ENCODE data around the gene ADK. TPM values are rescaled to one million over a fixed set of nuclear protein-coding genes. Genes with fewer than 3 reads are reported as not detected.

ADK gene
- total and polyA plus RNA-seq, 7 donors = 17.8 to 32.3 (median 23.6) TPM

DNA sequence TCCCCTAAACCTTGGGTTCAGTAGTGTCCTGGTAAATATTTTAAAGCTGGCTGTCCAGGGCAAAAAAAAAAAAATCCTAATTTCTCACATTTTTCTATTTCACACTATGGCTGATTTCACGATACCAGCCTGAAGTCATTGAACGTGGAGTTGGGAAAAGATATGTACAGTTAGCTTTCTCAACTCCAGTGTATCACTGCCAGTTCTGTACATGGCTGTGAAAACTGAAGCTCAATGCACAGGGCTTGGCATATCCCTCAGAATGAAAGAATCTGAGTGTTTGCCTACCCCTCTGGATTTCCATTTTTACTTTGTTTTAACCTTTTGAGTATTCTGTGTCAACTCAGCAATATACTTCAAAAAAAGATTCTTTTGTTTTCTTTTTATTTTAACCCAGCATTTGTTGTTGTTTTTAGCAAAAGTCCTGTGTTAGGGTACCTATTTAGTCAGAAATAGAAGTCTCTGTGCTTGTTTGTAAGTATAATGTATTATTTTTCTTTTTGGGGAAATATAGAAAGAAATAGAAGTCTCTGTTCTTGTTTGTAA lies 274.5 kb downstream of the ADK start:
- no peak for ATAC-seq
- Histone ChIP-seq H3K4me1 (no peaks in the 10 kb centered on the region), H3K9me3 (no peaks in the 10 kb centered on the region), H3K36me3 (ENCODE audit: insufficient read depth in 1 of 2, low read depth in 1 of 2) (no peaks in the 10 kb centered on the region), H3K27ac (no peak overlapping the region), H3K27me3 (ENCODE audit: insufficient read depth in 3 of 3, low read length in 2 of 3) (no peaks in the 10 kb centered on the region), H3K4me3 (no peak overlapping the region)
- 97 to 98% (median 97%) methylated on average over 2 of the region's 2 CpGs for WGBS, 3 donors
- DNase-seq = no peak
- intact Hi-C loops (cut with DNase I) = no loop called here
- TF ChIP-seq, protein P1, sequence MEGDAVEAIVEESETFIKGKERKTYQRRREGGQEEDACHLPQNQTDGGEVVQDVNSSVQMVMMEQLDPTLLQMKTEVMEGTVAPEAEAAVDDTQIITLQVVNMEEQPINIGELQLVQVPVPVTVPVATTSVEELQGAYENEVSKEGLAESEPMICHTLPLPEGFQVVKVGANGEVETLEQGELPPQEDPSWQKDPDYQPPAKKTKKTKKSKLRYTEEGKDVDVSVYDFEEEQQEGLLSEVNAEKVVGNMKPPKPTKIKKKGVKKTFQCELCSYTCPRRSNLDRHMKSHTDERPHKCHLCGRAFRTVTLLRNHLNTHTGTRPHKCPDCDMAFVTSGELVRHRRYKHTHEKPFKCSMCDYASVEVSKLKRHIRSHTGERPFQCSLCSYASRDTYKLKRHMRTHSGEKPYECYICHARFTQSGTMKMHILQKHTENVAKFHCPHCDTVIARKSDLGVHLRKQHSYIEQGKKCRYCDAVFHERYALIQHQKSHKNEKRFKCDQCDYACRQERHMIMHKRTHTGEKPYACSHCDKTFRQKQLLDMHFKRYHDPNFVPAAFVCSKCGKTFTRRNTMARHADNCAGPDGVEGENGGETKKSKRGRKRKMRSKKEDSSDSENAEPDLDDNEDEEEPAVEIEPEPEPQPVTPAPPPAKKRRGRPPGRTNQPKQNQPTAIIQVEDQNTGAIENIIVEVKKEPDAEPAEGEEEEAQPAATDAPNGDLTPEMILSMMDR (IDR thresholded peaks at IDR 0.05) = no peak

DNA sequence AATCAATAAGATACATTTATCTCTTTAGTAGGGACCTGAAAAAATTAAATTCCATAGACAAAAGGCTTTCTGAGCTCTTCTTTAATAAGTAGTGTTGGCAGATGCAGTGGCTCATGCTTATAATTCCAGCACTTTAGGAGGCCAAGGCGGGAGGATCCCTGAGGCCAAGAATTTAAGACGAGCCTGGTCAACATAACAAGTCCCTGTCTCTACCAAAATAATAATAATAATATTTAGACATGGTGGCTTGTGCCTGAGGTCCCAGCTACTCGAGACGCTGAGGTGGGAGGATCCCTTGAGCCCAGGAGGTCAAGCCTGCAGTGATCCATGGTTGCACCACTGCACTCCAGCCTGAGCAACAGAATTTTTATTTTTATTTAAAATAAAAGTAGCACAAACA lies 280.8 kb downstream of the ADK start:
- Histone ChIP-seq H3K27ac (no peak overlapping the region), H3K36me3 (ENCODE audit: insufficient read depth in 1 of 2, low read depth in 1 of 2) (no peaks in the 10 kb centered on the region), H3K4me3 (no peak overlapping the region), H3K27me3 (ENCODE audit: insufficient read depth in 3 of 3, low read length in 2 of 3) (no peaks in the 10 kb centered on the region), H3K9me3 (no peaks in the 10 kb centered on the region), H3K4me1 (no peaks in the 10 kb centered on the region)
- WGBS, 3 donors = 93 to 96% (median 96%) methylated on average over 4 of the region's 4 CpGs
- ATAC-seq (no peak), DNase-seq (no peak)
- TF ChIP-seq, protein P1 (IDR thresholded peaks at IDR 0.05) = no peak
- intact Hi-C loops (cut with DNase I) = loop anchor here in 1 of 2 donors (10.0 kb wide), 1 partner anchor 73 kb away; no protein-coding TSS in a partner anchor

DNA sequence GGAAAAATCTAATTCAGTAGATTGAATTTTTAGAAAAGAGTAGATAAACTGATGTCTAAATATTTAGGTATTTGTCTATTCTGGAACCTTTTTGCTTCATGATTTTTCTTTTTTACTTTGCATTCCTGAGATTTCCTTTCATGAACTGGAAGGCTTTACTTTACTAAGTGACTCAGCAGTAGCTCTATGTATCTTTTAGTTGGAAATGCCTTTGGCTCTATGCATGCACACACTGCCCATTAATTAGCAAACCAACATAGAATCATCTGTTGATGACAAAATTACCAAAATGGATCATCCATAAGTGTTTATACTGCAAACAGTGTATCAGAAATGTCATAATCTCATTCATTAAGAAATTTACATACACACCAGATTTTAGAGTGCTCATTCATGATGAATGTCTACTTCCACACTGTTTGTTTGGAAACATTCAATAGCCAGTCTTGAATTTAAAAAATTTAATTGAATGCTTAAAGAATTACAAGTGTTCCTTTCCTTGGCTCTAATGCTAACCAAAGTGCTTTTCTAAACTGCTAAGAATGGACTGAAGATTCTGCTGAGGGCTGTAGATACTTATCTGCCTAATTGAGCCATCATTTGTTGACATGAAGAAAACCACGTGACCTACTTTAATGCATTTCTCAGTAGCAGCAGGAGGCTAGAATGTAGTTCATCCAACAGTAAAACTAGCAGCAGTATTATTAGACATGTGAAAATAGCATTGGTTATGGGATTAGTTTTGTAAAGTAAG lies 282.0 kb downstream of the ADK start:
- Histone ChIP-seq H3K4me3 (no peak overlapping the region), H3K27me3 (ENCODE audit: insufficient read depth in 3 of 3, low read length in 2 of 3) (no peaks in the 10 kb centered on the region), H3K27ac (no peak overlapping the region), H3K4me1 (no peaks in the 10 kb centered on the region), H3K9me3 (no peaks in the 10 kb centered on the region), H3K36me3 (ENCODE audit: insufficient read depth in 1 of 2, low read depth in 1 of 2) (no peaks in the 10 kb centered on the region)
- ATAC-seq (no peak), DNase-seq (no peak)
- TF ChIP-seq, protein P1 (IDR thresholded peaks at IDR 0.05) = no peak
- intact Hi-C loops (cut with DNase I) = loop anchor here in 1 of 2 donors (10.0 kb wide), 1 partner anchor 72 kb away; no protein-coding TSS in a partner anchor
- 26 to 58% (median 38%) methylated on average over 1 of the region's 1 CpG for WGBS, 3 donors

DNA sequence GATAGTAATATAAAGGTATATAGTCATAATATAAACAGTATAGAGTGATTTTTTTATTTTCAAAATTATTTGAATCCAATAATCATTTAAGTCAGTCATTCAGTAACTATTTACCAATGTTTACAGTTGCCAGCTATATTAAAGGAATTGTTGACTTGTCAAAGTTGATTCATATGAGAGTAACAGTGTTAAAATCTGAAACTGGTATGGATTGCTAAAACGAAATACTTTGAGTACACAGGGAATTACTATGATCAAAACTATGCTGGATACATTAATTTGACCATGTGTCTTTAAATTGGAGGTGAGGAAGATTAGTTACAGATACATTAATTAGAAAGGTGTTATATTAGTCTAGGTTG lies 282.6 kb downstream of the ADK start:
- Histone ChIP-seq H3K27me3 (ENCODE audit: insufficient read depth in 3 of 3, low read length in 2 of 3) (no peaks in the 10 kb centered on the region), H3K4me3 (no peak overlapping the region), H3K36me3 (ENCODE audit: insufficient read depth in 1 of 2, low read depth in 1 of 2) (no peaks in the 10 kb centered on the region), H3K27ac (no peak overlapping the region), H3K4me1 (no peaks in the 10 kb centered on the region), H3K9me3 (no peaks in the 10 kb centered on the region)
- DNase-seq = no peak
- TF ChIP-seq, protein P1 (IDR thresholded peaks at IDR 0.05) = no peak
- intact Hi-C loops (cut with DNase I) = loop anchor here in 1 of 2 donors (10.0 kb wide), 1 partner anchor 71 kb away; no protein-coding TSS in a partner anchor
- WGBS, 3 donors = 74 to 77% (median 76%) methylated on average over 1 of the region's 1 CpG
- no peak for ATAC-seq
